Activated T-helper 2 cell treated with anti-CD3 and anti-CD28 coated beads, Interferon-gamma antibody, Interleukin-2, Interleukin-4, amounts not matched to agents 10 μg/mL and 5 μg/mL and 100 μg/mL, durations not matched to agents 14 hours and 24 hours and 36 hours (primary cell): ENCODE results near the gene C12orf42. TPM values are rescaled to one million over a fixed set of nuclear protein-coding genes. Genes with fewer than 3 reads are reported as not detected.

Experiments used
- DNase-seq: peaks from one replicate; pipeline ENCODE4 v3.0.0; 2021; ENCODE audit warnings: low spot score
- H3K27ac Mint-ChIP-seq: one replicate; pipeline ENCODE4 v1.8.0; 2021; ENCODE audit warnings: mixed read lengths
- H3K27me3 Mint-ChIP-seq: one replicate; pipeline ENCODE4 v1.8.0; 2021; ENCODE audit warnings: low read depth, mixed read lengths
- H3K36me3 Mint-ChIP-seq: one replicate; pipeline ENCODE4 v1.8.0; 2021; ENCODE audit warnings: low read depth, mixed read lengths
- H3K4me1 Mint-ChIP-seq: one replicate; pipeline ENCODE4 v1.8.0; 2021; ENCODE audit warnings: low read depth, mixed read lengths
- H3K4me3 Mint-ChIP-seq: one replicate; pipeline ENCODE4 v1.8.0; 2021; ENCODE audit warnings: low read depth, mild to moderate bottlenecking, moderate library complexity, mixed read lengths
- H3K9me3 Mint-ChIP-seq: one replicate; pipeline ENCODE4 v1.8.0; 2021; ENCODE audit warnings: mixed read lengths
- intact Hi-C: fragments of 100-400 bp; cut with micrococcal nuclease; formaldehyde crosslinking; loops from one replicate; pipeline ENCODE4 v1.15.1; 2023
- total RNA-seq: library from RNA; stranded (reverse); gene quantifications from 2 replicates; pipeline ENCODE4 v1.2.3, GENCODE V29; 2022

C12orf42 gene
- total RNA-seq, 1 donor from 2014 or later, result not detected

- Mint-ChIP-seq H3K27me3 (no peaks in the 10 kb centered on the region), H3K27ac (no peak overlapping the region), H3K4me1 (no peaks in the 10 kb centered on the region), H3K9me3 (no peaks in the 10 kb centered on the region), H3K4me3 (no peak overlapping the region), H3K36me3 (no peaks in the 10 kb centered on the region)
- intact Hi-C loops, result no loop called here
- DNase-seq, result no peak
Observed at GRCh38 chr12:103257763-103258162, 238.0 kb downstream of the C12orf42 start.

Other genes starting within 250 kb of the C12orf42 start
- not detected in 2 replicates for gene STAB2, start 91.3 kb upstream of the C12orf42 start, total RNA-seq